H1 (cell line): Measurements from ENCODE around the gene ZNF423. TPM values are rescaled to one million over a fixed set of nuclear protein-coding genes. Genes with fewer than 3 reads are reported as not detected.

Source experiments
- KDM4A ChIP-seq: IDR thresholded peaks from one replicate; pipeline ENCODE4 v1.7.1; 2012; ENCODE audit warnings: low read depth, mild to moderate bottlenecking, moderate library complexity, low read length, inconsistent platforms; ENCODE audit not compliant: severe bottlenecking
- polyA plus RNA-seq, 7 experiments: library from polyadenylated mRNA; depleted of rRNA in 3 of 7; stranded (reverse) in 5 of 7; unstranded in 2 of 7; fragments of >200 nt in 5 of 7; fragments of 200-250 nt in 2 of 7; gene quantifications; 1 replicate in 5 of 7; 2 replicates in 1 of 7; 4 replicates in 1 of 7; pipeline versions ENCODE4 v1.2.1 to v1.2.3, GENCODE V29; 2011 to 2013; ENCODE audit warnings: missing spikeins in 2 of 7, mixed read lengths in 2 of 7
- total RNA-seq: library from RNA; stranded (reverse); fragmentation: NEBNext Ultra II Directional; extraction: Animal tissue kit (Norgen Biotek cat#: 25700); gene quantifications from 2 replicates; pipeline ENCODE4 v1.2.1, GENCODE V29; 2021

ZNF423 gene
- total and polyA plus RNA-seq, 2 of the 8 experiments (the other 6 are each of a cell fraction or from before 2014, with no cell fraction given): 38.2 to 52.3 TPM

GRCh38 chr16:49528866-49529288 lies 327.0 kb downstream of the ZNF423 start (continued):
- no peak for TF ChIP-seq KDM4A
- TF ChIP-seq, all 59 proteins: peak for 0
